ENCODE results near the gene BANF2.

BANF2 gene

GRCh38 chr20:17756529-17756928 lies 56.8 kb downstream of the BANF2 start:
- no peak for ATAC-seq
- TF ChIP-seq ZC3H10 (CRISPR knock-in tag; IDR thresholded peaks at IDR 0.05) (no peak), CSDC2 (CRISPR knock-in tag; IDR thresholded peaks at IDR 0.05) (no peak), BACH2 (CRISPR knock-in tag; IDR thresholded peaks at IDR 0.05; ENCODE audit: borderline replicate concordance) (no peak), ISL1 (CRISPR knock-in tag; IDR thresholded peaks at IDR 0.05) (no peak), ZFP3 (CRISPR knock-in tag; IDR thresholded peaks at IDR 0.05) (no peak), RARB (CRISPR knock-in tag; IDR thresholded peaks at IDR 0.05) (no peak), ZFP30 (CRISPR knock-in tag; IDR thresholded peaks at IDR 0.05) (no peak), CREB5 (CRISPR knock-in tag; IDR thresholded peaks at IDR 0.05; ENCODE audit: low read depth) (no peak), CSRNP3 (CRISPR knock-in tag; IDR thresholded peaks at IDR 0.05) (no peak), ZNF8 (CRISPR knock-in tag; IDR thresholded peaks at IDR 0.05) (no peak), SNAI2 (CRISPR knock-in tag; IDR thresholded peaks at IDR 0.05) (no peak), TCF4 (CRISPR knock-in tag; IDR thresholded peaks at IDR 0.05; ENCODE audit: borderline replicate concordance) (no peak), TSHZ2 (CRISPR knock-in tag; IDR thresholded peaks at IDR 0.05) (no peak), ESRRG (CRISPR knock-in tag; IDR thresholded peaks at IDR 0.05) (no peak), ZNF70 (CRISPR knock-in tag; IDR thresholded peaks at IDR 0.05) (no peak)

- no peak for ATAC-seq
- no peak for TF ChIP-seq TSHZ2 (CRISPR knock-in tag; IDR thresholded peaks at IDR 0.05)
- no peak for TF ChIP-seq PPARA (CRISPR knock-in tag; IDR thresholded peaks at IDR 0.05; ENCODE audit: borderline replicate concordance)
- no peak for TF ChIP-seq ESRRG (CRISPR knock-in tag; IDR thresholded peaks at IDR 0.05)
- TF ChIP-seq ZC3H10 (CRISPR knock-in tag; IDR thresholded peaks at IDR 0.05): no peak
- no peak for TF ChIP-seq SNAI2 (CRISPR knock-in tag; IDR thresholded peaks at IDR 0.05)
- no peak for TF ChIP-seq POU6F1 (CRISPR knock-in tag; IDR thresholded peaks at IDR 0.05; ENCODE audit: borderline replicate concordance, low read depth)
- TF ChIP-seq OSR1 (CRISPR knock-in tag; IDR thresholded peaks at IDR 0.05): no peak
These were observed 57.7 kb downstream of the BANF2 start for GRCh38 chr20:17757496-17757895.

GRCh38 chr20:17758010-17758409 lies 58.2 kb downstream of the BANF2 start:
- TF ChIP-seq ZNF70 (CRISPR knock-in tag; IDR thresholded peaks at IDR 0.05): peak; percentile 92
- no peak for TF ChIP-seq ESRRG (CRISPR knock-in tag; IDR thresholded peaks at IDR 0.05)
- no peak for ATAC-seq

GRCh38 chr20:17758512-17758911 lies 58.7 kb downstream of the BANF2 start:
- no peak for ATAC-seq
- TF ChIP-seq GLIS3 (CRISPR knock-in tag; IDR thresholded peaks at IDR 0.05) (no peak), POU6F1 (CRISPR knock-in tag; IDR thresholded peaks at IDR 0.05; ENCODE audit: borderline replicate concordance, low read depth) (no peak), PATZ1 (CRISPR knock-in tag; IDR thresholded peaks at IDR 0.05; ENCODE audit: borderline replicate concordance) (no peak), ESRRG (CRISPR knock-in tag; IDR thresholded peaks at IDR 0.05) (no peak), PPARA (CRISPR knock-in tag; IDR thresholded peaks at IDR 0.05; ENCODE audit: borderline replicate concordance) (no peak), CSDC2 (CRISPR knock-in tag; IDR thresholded peaks at IDR 0.05) (no peak), TOX (CRISPR knock-in tag; IDR thresholded peaks at IDR 0.05; ENCODE audit: borderline replicate concordance) (no peak), SNAI2 (CRISPR knock-in tag; IDR thresholded peaks at IDR 0.05) (no peak), ZNF8 (CRISPR knock-in tag; IDR thresholded peaks at IDR 0.05) (no peak), ARNTL (CRISPR knock-in tag; IDR thresholded peaks at IDR 0.05; ENCODE audit: borderline replicate concordance, low read depth) (no peak), ZNF565 (CRISPR knock-in tag; conservative IDR thresholded peaks at IDR 0.05; ENCODE audit: low read depth) (no peak), OSR1 (CRISPR knock-in tag; IDR thresholded peaks at IDR 0.05) (no peak), RARB (CRISPR knock-in tag; IDR thresholded peaks at IDR 0.05) (no peak)
